Measurements from ENCODE around the gene TAGAP. TPM values are rescaled to one million over a fixed set of nuclear protein-coding genes. Genes with fewer than 3 reads are reported as not detected.
"Not testable (repeated sequence)": the region's sequence is repeated elsewhere in the genome, so short reads cannot be mapped to it uniquely, and the experiment has no call there.

The TAGAP gene
- total RNA-seq, 1 experiment from 2014 or later: not detected

DNA sequence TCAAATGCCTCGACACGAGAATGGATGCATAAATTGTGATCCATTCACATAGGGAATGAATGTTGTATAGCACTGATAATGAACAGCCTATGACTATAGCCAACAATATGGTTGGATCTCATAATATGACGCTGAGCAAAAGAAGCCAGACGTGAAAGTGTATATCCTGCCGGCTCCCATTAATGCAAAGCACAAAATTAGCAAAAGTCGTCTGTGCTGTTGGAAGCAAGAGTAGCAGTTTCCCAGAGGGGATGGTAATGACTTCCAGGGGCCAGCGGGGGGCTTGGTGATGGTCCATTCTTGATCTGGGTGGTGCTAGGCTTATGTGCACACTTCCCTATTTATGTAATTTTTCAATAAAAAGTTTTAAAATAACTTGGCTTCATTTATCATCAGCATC is 1.0 kb upstream of the TAGAP start:
- DNase-seq (ENCODE audit: low read depth): no peak

DNA sequence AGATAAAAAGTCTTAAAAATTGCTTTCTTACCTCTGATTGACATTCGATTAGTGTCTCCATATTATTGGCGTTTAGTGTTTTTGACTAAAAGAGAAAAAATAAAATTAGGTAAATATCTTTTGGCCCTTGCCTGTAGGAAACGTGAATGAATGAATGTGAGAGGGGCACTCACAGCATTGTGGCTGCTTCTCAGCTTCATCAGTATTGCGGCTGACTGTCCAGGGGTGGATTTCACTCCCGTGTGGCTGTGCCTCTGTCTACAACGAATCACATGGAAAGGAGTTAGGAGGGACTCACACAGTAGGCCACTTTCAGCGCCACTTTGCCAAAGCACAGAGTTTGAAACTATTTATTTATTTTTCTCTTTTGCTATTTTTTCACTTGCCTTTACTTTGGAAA is 844 bp downstream of the TAGAP start:
- no peak for DNase-seq (ENCODE audit: low read depth)

DNA sequence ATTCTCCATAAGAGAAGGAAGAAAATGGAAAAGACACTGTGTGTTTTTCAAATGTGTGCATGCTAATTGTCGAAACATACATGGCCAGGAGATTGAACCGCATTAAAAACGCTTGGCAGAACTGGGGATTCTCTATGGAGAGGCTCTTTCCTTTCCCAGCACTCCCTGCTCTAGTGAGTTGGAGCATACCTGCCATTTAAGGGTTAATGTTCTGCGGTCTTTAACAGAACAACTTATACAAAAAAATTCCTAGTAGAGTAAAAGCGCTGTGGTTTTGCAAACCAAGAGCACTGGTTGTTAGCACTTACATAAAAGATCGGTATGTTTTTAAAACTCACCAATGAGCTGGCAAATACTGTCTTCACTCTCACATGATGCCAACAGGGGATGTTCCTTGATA is 1.5 kb downstream of the TAGAP start:
- DNase-seq (ENCODE audit: low read depth): no peak

DNA sequence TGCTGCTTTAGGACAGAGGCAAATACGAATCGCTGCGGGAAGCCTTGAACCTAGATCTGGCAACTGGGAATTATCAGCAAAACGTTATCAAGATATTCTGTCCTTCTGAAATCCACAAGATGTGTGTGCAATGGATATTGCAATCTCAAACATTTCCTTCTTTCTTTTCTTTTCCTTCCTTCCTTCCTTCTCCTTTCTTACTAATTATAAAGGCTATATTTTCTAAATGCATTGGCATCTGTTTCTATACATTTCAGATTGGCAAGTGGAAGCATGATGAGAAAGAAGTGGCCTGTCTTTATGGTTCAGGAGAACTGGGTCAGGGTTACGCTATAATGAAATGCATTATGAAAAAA is 2.0 kb downstream of the TAGAP start:
- DNase-seq (ENCODE audit: low read depth): no peak

DNA sequence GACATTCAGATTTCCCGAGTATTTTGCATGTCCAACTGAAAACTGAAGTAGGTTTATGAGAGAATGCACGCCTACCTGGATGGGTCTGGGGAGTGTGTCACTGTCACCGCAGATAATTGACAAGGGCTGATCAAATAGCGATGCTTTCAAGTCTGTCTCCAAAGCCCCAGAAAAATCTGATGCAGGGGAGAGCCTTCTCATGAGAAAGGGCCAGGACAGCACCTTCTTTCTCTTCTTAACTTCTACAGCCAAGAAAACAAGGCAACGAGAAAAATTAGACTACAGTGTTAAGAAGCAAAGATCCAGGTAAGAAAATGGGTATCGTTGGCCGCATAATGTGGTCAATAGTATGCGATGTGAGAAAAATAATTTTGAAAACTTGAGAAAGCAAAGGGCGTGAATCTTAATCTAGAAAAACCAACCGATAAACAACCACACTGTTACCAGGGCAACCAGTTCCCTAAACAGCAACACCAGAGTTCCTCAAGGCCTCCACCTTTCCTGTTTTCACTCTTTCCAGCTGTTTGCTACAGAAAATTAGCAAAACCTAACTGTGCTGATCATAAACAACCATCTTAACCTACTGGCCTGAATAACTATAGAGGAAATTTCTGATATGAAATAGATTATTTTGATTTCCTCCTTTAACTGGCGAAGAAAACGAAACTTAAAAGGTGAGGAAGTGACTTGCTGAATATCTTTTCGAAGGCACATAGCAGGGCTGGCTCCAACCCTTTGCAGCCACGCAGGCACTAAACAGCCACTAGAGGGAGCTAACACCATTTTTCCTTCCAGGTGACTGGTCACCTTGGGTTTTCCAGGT is 2.6 kb downstream of the TAGAP start:
- peak; percentile 51 for DNase-seq (ENCODE audit: low read depth)

DNA sequence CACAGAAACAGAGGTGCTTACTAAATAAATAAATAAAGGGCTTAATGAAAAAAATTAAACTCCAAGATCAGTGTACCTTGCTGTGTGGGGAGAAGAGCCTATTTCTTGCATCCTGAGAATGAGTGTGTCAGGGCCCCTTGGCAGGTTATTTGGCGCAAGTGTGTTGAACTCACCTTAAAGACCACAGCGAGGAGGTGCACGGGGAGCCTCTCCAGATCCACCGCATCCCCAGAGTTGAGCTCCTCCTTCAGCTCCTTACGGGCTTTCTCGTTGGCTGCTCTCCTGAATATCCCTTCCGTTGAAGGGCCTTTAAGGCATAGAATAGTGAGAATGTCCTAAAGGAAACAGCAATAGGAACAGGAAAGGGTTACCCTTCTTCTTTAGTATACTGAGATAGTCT is 3.6 kb downstream of the TAGAP start:
- no peak for DNase-seq (ENCODE audit: low read depth)

DNA sequence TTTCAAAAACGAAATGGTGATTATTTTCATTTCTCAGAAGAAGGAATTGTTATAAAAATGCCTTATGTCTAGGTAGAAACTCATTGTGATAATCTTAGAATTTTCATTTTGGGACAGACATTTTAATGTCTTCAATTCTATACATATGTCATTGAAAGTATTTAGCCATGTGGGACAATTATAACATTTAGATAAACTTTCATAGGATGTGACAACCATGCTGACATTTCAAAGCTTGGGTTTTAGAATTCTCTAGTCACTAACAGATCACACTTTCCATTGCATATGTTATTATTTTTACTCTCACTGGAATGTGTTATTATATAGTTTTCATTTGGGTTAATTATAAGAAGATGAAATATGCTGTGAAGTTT is 4.9 kb downstream of the TAGAP start:
- DNase-seq (ENCODE audit: low read depth): no peak

DNA sequence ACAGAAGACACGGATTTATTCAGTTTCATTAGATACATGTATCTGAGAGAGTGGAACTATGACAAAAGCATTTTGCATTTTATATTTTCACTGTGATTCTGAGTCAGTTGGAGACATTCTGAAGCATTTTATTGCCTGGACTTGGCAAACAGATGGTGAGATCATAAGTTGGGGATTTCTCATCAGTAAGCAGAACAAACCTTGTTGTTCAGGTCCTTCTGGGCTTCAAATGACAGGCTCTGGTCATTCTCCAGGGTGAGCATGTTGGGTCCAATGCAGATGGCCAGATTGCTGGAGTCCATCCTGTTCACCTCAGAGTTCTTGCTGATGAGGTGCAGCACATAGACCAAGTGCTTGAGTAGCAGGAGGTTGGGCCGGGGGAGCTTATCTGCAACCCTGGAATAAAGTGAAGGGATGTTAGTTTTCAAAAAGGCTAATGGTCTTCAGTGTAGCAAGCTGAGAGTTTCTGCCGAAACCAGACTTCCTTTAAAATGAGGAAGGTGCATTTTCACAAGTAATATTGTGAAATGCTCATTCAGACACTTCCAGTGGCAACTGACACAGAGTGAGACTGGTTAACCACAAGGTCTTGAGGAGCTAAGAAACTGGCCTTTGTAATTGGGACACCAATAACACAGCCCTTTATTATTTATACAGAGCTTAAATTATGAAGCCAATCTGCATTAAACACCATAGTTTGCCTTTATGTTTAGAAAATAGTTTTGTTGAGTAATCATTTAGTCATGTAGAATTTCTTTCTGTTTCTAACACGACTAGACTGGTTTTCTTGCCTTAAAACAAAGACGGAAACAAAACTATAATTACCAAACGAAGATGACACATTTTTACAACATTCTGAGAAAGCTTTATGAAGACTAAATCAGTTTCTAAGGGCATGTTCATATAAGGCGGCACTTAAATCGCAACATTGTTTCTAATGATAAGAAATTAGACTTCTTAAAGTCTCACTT is 5.6 kb downstream of the TAGAP start:
- DNase-seq (ENCODE audit: low read depth): no peak

DNA sequence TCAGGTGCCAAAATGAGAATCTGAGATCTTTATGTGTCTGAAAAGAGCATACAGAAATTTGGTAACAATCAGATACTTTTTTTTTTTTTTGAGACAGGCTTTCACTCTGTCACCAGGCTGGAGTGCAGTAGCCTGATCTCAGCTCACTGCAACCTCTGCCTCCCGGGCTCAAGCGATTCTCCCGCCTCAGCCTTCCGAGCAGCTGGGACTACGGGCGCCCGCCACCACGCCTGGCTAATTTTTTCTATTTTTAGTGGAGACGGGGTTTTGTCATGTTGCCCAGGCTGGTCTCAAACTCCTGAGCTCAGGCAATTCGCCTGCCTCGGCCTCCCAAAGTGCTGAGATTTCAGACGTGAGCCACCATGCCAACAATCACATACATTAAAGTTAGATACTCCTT is 6.5 kb downstream of the TAGAP start:
- not testable (repeated sequence) for DNase-seq (ENCODE audit: low read depth)

DNA sequence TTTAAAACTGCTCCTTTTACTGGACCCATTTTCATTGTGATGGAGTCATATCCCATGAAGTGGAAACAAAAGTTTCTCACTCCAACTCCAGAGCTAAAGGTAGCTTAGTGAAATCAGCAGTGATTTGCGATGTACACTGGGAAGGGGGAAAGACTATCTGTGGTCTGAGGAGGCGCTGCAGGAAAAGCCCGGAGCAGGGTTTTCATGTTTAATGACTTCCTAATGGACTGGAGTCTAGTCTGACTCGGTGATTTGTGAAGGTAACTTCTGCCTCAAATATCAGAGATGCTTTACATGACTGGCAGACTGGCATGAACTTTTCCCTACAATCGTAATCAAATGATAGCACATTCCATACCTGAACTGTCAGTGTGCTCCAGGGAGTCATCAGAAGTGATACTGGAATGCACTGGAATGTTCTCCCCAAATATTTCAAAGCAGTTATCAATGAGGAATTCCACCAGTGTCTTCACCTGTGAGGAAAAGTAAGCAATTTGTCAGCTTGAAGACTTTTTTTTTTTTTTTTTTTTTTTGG is 7.0 kb downstream of the TAGAP start:
- DNase-seq (ENCODE audit: low read depth): no peak

DNA sequence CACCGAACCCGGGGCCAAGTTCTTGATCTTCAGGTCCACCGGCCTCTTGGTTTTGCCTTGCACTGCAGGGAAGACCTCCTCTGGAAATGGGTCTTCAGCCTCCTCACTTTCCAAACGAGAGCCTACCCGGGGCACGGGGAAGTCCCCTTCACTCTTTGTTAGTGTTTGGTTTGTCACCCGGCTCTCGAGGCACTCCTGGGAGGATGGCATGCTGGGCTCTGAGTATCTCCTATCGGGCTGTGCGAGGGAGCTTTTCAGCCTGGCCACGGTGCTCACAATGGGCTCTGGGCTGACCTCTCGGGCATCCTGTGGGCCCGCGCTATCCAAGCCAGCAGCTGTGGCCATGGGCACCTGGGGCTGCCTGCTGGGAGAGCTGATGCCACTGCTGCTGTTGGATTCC is 8.1 kb downstream of the TAGAP start:
- no peak for DNase-seq (ENCODE audit: low read depth)

DNA sequence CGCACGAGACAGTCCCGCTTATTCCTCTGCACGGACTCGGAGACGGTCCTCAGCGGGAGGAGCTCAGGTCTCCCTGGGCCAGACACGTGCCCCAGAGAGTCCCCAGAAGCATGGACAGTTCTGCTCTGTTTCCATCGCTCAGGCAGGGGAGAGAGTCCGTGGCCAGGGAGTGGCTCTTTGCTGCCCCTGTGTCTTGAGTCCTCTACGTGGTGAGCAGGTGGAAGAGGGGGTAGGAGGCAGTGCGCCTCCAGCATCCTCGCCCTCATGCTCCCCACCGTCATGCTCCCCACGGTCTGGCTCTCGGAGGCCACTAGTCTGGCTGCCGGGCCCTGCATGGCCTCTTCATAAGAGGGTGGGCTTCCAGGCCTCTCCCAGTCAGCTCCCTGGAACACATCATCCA is 8.9 kb downstream of the TAGAP start:
- DNase-seq (ENCODE audit: low read depth): no peak

DNA sequence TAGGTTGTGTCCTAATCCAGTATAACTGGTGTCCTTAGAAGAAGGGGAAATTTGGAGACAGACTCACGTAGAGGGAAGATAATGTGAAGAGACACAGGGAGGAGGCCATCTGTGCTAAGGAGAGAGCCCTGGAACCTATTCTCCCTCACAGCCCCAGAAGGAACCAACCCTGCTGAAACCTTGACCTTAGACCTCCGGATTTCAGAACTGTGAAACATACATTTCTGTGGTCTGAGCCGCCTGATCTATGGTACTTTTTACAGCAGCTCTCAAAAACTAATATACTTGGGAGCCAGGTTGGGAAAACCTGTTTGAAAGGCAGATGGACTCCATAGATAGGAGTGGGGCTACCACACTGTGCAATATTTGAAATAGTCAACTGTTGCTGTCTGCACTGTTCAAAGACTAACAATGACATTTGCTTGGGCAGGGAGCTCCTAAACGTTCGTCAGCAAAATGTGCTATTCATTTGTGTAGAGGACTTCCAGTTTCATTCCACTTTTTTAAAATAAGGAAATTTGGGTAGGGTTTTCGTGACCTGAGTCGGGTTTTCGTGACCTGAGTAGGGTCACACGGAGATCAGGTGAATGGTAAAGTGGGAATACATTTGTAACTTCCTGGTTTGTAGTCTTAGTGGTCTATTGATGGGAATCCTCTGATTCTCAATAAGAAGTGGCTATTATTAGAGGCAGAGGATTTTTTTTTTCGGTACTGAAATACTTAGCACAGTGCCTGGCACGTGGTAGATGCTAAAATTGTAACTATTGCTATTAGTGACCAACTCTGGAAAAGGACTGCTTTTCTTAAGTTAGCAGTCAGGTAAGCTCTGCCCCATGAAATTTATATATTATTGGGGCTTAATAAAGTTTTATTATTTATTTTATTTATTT is 11.4 kb downstream of the TAGAP start:
- DNase-seq (ENCODE audit: low read depth): no peak

DNA sequence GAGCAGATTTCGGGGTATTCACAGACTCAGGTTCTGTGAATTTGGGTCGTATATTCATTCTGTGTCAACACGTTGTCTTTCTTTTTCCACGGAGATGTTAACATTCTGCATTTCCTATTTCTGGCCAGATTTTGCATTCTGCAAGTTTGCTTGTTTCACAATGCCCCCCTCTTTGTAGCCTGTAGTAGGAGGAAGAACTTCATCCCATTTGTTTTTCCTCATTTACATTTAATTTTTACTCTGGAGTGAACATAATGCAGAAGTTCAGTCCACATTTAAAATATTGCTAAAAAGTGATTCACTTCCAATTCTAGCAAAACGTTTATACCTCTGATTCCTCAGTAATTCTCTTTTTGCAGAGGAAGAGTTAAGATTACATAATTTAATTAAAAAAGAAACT is 12.9 kb downstream of the TAGAP start:
- DNase-seq (ENCODE audit: low read depth): no peak

DNA sequence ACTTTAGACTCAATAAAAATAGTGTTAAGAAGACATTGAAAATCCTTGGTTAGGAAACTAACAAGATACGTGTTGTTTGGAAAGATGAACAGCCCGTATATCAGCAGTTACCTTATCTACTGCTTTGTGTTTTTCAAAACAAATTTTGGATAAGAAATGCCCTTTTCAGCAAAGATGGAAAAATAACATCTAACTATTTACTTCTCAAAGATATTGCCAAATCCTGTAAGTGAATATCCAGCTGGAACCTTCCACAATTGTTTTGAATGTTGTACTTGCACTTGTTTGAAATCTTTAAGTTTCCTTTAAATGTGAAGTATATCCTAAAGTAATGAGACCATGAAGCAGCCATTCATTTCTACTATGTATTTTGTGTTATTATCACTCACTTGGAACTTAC is 14.6 kb downstream of the TAGAP start:
- no peak for DNase-seq (ENCODE audit: low read depth)

DNA sequence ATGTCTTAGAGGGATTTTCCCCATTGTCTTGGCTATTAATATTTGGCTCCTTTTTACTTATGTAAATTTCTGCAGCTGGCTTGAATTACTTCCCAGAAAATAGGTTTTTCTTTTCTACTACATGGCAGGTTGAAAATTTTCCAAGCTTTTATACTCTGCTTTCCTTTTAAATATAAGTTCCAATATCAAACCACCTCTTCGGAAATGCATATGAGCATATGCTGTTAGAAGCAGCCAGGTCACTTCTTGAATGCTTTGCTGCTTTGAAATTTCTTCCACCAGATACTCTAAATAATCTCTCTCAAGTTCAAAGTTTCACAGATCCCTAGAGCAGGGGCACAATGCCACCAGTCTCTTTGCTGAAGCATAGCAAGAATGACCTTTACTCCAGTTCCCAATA is 19.6 kb downstream of the TAGAP start:
- DNase-seq (ENCODE audit: low read depth): not testable (repeated sequence)

DNA sequence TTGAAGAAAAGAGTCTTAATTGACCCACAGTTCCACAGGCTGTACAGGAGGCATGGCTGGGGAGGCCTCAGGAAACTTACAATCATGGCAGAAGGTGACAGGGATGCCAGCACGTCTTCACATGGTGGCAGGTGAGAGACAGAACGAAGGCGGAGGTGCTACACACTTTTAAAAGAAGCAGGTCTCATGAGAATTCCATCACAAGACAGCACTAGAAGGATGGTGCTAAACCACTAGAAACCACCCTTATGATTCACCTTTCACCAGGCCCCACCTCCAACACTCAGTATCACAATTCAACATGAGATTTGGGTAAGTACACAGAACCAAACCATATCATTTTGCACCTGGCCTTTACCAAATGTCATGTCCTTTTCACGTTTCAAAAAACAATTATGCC is 20.9 kb downstream of the TAGAP start:
- DNase-seq (ENCODE audit: low read depth): no peak

DNA sequence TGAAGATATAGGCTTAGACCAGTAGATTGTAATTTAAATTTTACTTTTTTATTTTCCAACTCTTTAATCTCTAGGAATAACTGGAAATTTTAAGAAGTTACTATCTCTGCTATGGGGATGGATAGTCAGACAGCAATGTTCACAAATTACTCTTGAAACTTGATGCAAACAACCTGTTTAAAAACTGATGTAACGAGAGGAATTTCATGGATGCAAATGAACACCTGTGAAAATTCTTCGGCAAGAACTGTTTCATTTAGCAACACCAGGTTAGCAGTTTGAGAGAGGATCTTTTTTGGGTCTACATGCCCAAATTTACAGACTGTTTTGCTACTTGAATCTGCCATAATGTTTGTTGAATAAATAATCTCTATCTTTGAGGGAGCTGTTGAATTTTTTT is 24.8 kb downstream of the TAGAP start:
- no peak for DNase-seq (ENCODE audit: low read depth)

DNA sequence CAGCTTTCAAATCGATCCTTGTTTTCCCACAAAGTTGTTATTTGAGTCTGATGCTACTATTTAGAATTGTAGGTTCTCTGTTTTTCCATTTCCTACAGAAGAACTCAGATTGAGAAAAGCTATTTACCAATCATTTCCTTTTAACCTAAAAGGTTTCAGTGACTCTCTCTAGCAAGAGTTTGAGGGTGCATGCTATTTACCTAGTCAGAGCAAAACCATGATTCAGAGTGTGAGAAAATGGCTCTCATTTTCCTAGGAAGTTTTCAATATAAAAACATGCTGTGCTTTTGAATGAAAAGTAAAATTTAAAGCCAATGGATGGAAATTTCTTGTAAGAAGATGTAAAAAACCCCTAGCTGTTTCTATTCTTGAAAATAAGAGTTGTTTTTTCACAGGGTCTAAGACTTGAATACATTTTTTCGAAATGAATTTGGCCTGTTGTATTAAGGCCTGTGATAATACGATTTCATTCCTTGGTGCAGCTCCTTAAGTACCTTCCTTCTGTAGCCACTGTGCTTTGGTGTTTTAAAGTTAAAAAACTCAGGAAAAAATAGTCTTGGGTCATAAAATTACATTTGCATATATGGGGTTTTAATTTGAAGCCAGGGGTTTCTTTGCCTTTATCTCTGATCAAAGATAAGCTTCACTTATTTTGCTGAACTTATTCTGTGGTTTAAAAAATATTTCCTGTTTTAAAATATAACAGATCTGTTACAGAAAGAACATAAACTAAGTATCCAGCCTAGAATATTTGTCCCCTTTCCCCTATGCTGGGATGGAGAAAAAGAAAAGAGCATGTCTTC is 26.8 kb downstream of the TAGAP start:
- DNase-seq (ENCODE audit: low read depth): no peak

DNA sequence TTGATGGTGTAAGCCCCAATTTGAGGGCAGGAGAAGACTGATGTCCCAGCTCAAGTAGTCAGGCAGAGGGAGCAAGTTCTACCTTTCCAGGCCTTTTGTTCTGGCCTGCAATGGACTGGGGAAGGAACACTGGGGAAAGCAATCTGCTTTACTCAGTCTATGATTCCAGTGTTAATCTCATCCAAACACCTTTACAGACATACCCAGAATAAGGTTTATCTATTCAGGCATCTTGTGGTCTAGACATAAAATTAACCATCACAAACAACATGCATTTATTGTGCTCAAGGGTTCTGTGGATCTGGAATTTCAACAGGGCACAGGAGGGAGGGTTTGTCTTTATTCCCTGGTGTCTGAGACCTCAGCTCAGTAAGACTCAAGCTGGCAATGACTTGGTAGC is 30.4 kb downstream of the TAGAP start:
- DNase-seq (ENCODE audit: low read depth): no peak

DNA sequence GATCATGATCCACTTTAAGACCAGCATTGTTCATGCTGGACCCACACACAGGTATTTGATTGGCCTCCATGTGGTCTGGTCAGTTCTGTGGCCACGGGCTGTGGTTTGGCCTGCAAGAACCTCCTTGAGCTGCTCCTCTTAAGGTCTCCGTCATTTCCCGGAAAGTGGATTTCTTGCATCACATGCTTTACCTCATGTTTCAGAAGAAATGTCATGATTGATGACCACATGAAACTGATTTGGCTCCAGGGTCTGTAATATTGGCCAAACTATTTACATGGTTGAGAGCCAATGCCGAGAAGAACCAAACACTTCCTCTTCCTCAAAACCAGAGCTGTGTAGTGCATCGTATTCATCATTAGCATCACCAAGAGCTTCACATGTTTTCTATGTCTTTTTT is 31.6 kb downstream of the TAGAP start:
- no peak for DNase-seq (ENCODE audit: low read depth)

All from HT1080 (cell line).